PC-3 (cell line): ENCODE results near the gene TNPO2. TPM values are rescaled to one million over a fixed set of nuclear protein-coding genes. Genes with fewer than 3 reads are reported as not detected.
"Not testable (repeated sequence)": the region's sequence is repeated elsewhere in the genome, so short reads cannot be mapped to it uniquely, and the experiment has no call there.

Experiments
- ATAC-seq: fragments of 200-7000 bp; cut with Tn5 transposase; 2 replicates; pipeline ENCODE4 v1.9.1; 2020; ENCODE audit warnings: mild to moderate bottlenecking, moderate library complexity
- BruUV-seq: library from RNA; stranded (reverse); fragments of 400-500 nt; replicated peaks from 2 replicates; lab custom pipeline; 2021; lab: Mats Ljungman, UMichigan
- CTCF ChIA-PET: fragments of 300-600 bp; sonication (Branson Sonifier 250); formaldehyde crosslinking; loops from one replicate; lab custom pipeline; 2022; ENCODE audit warnings: antibody characterized with exemption; lab: Charles Lee
- POLR2A ChIA-PET: fragments of 300-600 bp; sonication (Branson Sonifier 250); formaldehyde crosslinking; loops from one replicate; lab custom pipeline; 2022; ENCODE audit warnings: antibody characterized with exemption; ENCODE audit not compliant: unreplicated experiment; lab: Charles Lee
- DNase-seq: peaks from one replicate; pipeline ENCODE4 v3.0.0-alpha.2; 2015
- H2AFZ ChIP-seq: fragments of 300-600 bp; sonication (generic); 2 replicates; pipeline ENCODE4 v1.6.0; 2016; ENCODE audit warnings: antibody characterized with exemption, low read length
- H3F3A ChIP-seq: fragments of 300-600 bp; sonication (generic); one replicate; pipeline ENCODE4 v1.6.0; 2017; ENCODE audit warnings: antibody characterized with exemption, low read length, control low read depth, mild to moderate bottlenecking; ENCODE audit not compliant: unreplicated experiment
- H3K27ac ChIP-seq: fragments of 300-600 bp; sonication (generic); 2 replicates; pipeline ENCODE4 v1.5.1; 2016; ENCODE audit warnings: mild to moderate bottlenecking, low read length
- H3K27me3 ChIP-seq: fragments of 300-600 bp; sonication (generic); 2 replicates; pipeline ENCODE4 v1.6.1; 2016; ENCODE audit warnings: low read length, mixed read lengths
- H3K36me3 ChIP-seq: fragments of 300-600 bp; sonication (generic); 2 replicates; pipeline ENCODE4 v1.6.1; 2016; ENCODE audit warnings: low read depth, mixed run types, low read length, mixed read lengths
- H3K4me1 ChIP-seq: fragments of 300-600 bp; sonication (generic); 2 replicates; pipeline ENCODE4 v1.5.1; 2016; ENCODE audit warnings: low read length; ENCODE audit not compliant: insufficient read depth
- H3K4me2 ChIP-seq: fragments of 300-600 bp; sonication (generic); 2 replicates; pipeline ENCODE4 v1.6.0; 2016; ENCODE audit warnings: low read length
- H3K4me3 ChIP-seq: fragments of 300-600 bp; sonication (generic); 2 replicates; pipeline ENCODE4 v1.5.1; 2016; ENCODE audit warnings: mild to moderate bottlenecking, low read length, mixed read lengths
- H3K79me2 ChIP-seq: fragments of 300-600 bp; sonication (generic); 2 replicates; pipeline ENCODE4 v1.6.1; 2017; ENCODE audit warnings: low read length, mixed read lengths
- H3K9ac ChIP-seq: fragments of 300-600 bp; sonication (generic); 2 replicates; pipeline ENCODE4 v1.6.0; 2016; ENCODE audit warnings: mild to moderate bottlenecking, low read length
- H3K9me2 ChIP-seq: fragments of 300-600 bp; sonication (generic); replicated peaks from 2 replicates; pipeline ENCODE4 v1.6.1; 2016; ENCODE audit warnings: mixed run types, low read length, mixed read lengths
- H3K9me3 ChIP-seq: fragments of 300-600 bp; sonication (generic); 2 replicates; pipeline ENCODE4 v1.6.1; 2016; ENCODE audit warnings: low read length, mixed read lengths
- H4K20me1 ChIP-seq: fragments of 300-600 bp; sonication (generic); 2 replicates; pipeline ENCODE4 v1.6.1; 2016; ENCODE audit warnings: low read length, mixed read lengths
- EZH2 ChIP-seq: fragments of 300-600 bp; sonication (generic); IDR thresholded peaks from one replicate; pipeline ENCODE4 v1.6.1; 2017; ENCODE audit warnings: antibody characterized with exemption, mild to moderate bottlenecking, low read length; ENCODE audit not compliant: unreplicated experiment
- EZH2phosphoT487 ChIP-seq: fragments of 300-600 bp; sonication (generic); IDR thresholded peaks from 2 replicates; pipeline ENCODE4 v1.6.1; 2018; ENCODE audit warnings: mild to moderate bottlenecking, antibody characterized with exemption, low read length, borderline replicate concordance
- intact Hi-C: fragments of 100-400 bp; cut with micrococcal nuclease; formaldehyde crosslinking; loops from 2 replicates; pipeline ENCODE4 v1.9.0; 2023
- total RNA-seq: library from RNA; depleted of rRNA; stranded (reverse); fragments of >200 nt; gene quantifications from 2 replicates; pipeline ENCODE4 v1.2.3, GENCODE V29; 2014
- TF ChIP-seq, protein P1 (sequence below): fragments of 300-600 bp; sonication (generic); conservative IDR thresholded peaks from 2 replicates; pipeline ENCODE4 v1.5.1; 2017; ENCODE audit warnings: antibody characterized with exemption, low read depth, mild to moderate bottlenecking, low read length

Gene TNPO2
- total RNA-seq, 1 experiment from 2014 or later: 50.6 TPM

DNA sequence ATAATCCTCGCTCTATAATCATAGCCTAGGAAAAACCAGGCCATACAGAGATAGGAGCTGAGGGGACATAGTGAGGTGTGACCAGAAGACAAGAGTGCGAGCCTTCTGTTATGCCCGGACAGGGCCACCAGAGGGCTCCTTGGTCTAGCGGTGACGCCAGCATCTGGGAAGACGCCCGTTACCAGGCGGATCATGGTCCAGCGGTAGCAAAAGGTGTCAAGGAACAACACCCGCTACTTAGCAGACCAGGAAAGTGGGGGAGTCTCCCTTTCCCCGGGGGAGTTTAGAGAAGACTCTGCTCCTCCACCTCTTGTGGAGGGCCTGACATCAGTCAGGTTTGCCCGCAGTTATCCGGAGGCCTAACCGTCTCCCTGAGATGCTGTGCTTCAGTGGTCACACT lies 11.7 kb downstream of the TNPO2 start:
- H2AFZ ChIP-seq, ATAC-seq, BruUV-seq, H3K4me1 ChIP-seq, H3F3A ChIP-seq, H3K27ac ChIP-seq, CTCF ChIA-PET, DNase-seq, H3K27me3 ChIP-seq, intact Hi-C loops, H3K9me2 ChIP-seq, H3K9me3 ChIP-seq, H3K4me3 ChIP-seq, H3K4me2 ChIP-seq, POLR2A ChIA-PET, H4K20me1 ChIP-seq, H3K9ac ChIP-seq: not testable (repeated sequence)
- peaks cover 70% of the 10 kb centered on the region for H3K36me3 ChIP-seq
- peaks cover 18% of the 10 kb centered on the region for H3K79me2 ChIP-seq

DNA sequence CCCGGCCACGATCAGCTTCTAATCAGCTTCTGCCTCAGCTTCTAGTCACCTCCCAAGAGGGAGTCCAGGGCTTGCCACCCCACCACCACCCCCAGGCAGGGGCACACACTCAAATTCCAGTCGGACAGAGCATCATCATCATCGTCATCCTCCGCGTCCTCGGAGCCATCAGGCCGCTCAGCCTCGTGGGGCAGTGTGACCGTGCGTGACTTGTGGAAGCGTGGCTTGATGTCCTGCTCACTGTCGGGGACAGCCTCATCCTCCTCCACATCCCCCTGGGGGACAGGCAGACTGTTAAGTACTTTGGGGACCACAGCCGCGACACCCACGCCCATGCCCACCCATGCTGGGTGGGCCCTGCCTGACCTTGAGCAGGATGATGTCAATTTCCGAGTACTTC lies 12.5 kb downstream of the TNPO2 start:
- POLR2A ChIA-PET: interaction anchor here (0.6 kb wide), 1 partner anchor 11 kb away, joined by 3 read pairs; no protein-coding TSS in a partner anchor
- no peak overlapping the region for H2AFZ ChIP-seq

DNA sequence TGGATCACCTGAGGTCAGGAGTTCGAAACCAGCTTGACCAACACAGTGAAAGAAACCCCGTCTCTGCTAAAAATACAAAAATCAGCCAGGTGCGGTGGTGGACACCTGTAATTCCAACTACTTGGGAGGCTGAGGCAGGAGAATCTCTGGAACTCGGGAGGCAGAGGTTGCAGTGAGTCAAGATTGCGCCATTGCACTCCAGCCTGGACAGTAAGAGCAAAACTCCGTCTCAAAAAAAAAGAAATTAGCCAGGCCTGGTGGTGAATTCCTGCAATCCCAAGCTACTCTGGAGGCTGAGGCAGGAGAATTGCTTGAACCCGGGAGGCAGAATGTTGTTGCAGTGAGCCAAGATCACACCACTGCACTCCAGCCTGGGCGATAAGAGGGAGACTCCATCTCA lies 15.1 kb downstream of the TNPO2 start:
- Histone ChIP-seq H3K9ac (no peak overlapping the region), H4K20me1 (no peaks in the 10 kb centered on the region), H3K79me2 (no peaks in the 10 kb centered on the region), H2AFZ (no peak overlapping the region), H3K27ac (no peak overlapping the region), H3K9me2 (no peaks in the 10 kb centered on the region), H3K4me3 (no peak overlapping the region), H3K4me2 (no peak overlapping the region), H3F3A (no peaks in the 10 kb centered on the region), H3K9me3 (no peaks in the 10 kb centered on the region), H3K27me3 (no peaks in the 10 kb centered on the region), H3K4me1 (no peaks in the 10 kb centered on the region), H3K36me3 (peaks cover 70% of the 10 kb centered on the region)
- ChIA-PET CTCF (no interaction called here), POLR2A (no interaction called here)
- ATAC-seq: no peak
- intact Hi-C loops: no loop called here
- BruUV-seq: no TSS peak
- no peak for DNase-seq
- no peak for TF ChIP-seq EZH2
- no peak for TF ChIP-seq EZH2phosphoT487
- TF ChIP-seq, protein P1, sequence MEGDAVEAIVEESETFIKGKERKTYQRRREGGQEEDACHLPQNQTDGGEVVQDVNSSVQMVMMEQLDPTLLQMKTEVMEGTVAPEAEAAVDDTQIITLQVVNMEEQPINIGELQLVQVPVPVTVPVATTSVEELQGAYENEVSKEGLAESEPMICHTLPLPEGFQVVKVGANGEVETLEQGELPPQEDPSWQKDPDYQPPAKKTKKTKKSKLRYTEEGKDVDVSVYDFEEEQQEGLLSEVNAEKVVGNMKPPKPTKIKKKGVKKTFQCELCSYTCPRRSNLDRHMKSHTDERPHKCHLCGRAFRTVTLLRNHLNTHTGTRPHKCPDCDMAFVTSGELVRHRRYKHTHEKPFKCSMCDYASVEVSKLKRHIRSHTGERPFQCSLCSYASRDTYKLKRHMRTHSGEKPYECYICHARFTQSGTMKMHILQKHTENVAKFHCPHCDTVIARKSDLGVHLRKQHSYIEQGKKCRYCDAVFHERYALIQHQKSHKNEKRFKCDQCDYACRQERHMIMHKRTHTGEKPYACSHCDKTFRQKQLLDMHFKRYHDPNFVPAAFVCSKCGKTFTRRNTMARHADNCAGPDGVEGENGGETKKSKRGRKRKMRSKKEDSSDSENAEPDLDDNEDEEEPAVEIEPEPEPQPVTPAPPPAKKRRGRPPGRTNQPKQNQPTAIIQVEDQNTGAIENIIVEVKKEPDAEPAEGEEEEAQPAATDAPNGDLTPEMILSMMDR: no peak

More for the DNA sequence above, 12.5 kb downstream of the TNPO2 start:
- Histone ChIP-seq H3K79me2 (peaks cover 9% of the 10 kb centered on the region), H3K4me2 (no peak overlapping the region), H3K9me3 (no peaks in the 10 kb centered on the region), H3K4me3 (no peak overlapping the region), H3K27ac (no peak overlapping the region), H3F3A (no peaks in the 10 kb centered on the region), H3K9ac (no peak overlapping the region), H3K36me3 (peaks cover 74% of the 10 kb centered on the region), H3K4me1 (no peaks in the 10 kb centered on the region), H3K9me2 (no peaks in the 10 kb centered on the region), H4K20me1 (no peaks in the 10 kb centered on the region), H3K27me3 (no peaks in the 10 kb centered on the region)
- no peak for ATAC-seq
- CTCF ChIA-PET: no interaction called here
- TF ChIP-seq EZH2 (no peak), EZH2phosphoT487 (no peak)
- TF ChIP-seq, protein P1: no peak
- BruUV-seq: no TSS peak
- no peak for DNase-seq
- intact Hi-C loops: no loop called here
